ENCODE measurements around the gene IGLL5.
"Not testable (repeated sequence)": the region's sequence is repeated elsewhere in the genome, so short reads cannot be mapped to it uniquely, and the experiment has no call there.

The IGLL5 gene

GRCh38 chr22:22914726-22915669, 27.4 kb downstream of the IGLL5 start:
- DNase-seq (ENCODE audit: low read depth in 3 of 3), result no peak

DNA sequence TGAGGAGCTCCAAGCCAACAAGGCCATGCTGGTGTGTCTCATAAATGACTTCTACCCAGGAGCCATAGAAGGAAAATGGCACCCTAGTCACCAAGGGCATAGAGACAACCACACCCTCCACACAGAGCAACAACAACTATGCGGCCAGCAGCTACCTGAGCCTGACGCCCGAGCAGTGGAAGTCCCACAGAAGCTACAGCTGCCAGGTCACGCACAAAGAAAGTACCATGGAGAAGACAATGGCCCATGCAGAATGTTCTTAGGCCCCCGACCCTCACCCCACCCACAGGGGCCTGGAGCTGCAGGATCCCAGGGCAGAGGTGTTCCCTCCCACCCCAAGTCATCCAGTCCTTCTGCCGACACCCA, 28.0 kb downstream of the IGLL5 start:
- DNase-seq (ENCODE audit: low read depth in 3 of 3), result no peak

DNA sequence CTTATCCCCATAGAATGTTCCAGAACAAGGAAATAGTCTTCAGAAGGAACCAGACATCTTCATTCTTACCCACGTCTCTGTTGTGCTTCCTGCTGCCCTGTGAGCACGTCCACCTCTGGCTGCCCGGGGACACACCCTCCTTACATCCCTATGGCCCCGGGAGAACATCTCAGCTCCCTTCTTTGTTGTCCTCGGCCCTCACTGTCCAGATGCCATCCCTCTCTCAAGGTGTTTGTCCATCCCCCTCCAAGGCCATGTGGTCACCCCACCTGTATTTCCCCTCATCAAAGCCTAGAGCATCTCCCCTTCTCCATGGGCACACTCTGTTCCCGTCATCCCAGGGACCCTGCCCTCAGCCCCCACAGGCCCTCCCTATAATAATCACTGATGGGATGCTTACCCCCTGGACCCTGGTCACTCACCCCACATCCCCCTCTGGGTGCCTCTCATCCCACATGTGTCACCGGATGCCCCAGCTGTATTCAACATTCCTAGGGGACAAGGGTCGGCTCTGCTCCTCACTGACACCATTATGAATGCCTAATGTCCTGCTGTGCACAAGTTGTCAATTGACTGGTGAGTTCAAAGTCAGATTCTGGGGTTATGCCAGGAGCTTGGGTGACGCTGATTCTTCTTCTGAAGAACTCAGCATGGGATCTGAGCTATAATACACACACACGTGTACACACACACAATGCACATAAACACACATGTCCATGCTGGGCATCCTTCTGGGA, 28.8 kb downstream of the IGLL5 start:
- no peak for DNase-seq (ENCODE audit: low read depth in 3 of 3)

DNA sequence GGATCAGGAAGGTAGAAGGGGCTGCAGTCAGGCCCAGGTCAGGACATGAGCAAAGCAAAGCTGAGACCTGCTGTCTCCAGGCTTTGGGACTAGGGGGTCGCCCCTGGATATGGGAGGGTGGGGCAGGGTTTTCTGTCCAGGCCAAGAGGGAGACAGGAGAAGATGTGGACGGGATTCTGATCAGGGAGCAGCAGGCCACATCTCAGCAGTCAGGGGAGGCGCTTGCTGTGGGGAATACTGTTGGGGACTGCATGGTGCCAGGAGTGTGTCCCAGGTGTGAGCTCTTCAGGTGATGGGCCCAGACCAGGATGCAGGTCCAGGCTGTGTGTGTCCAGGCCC, 29.3 kb downstream of the IGLL5 start:
- no peak for DNase-seq (ENCODE audit: low read depth in 3 of 3)

DNA sequence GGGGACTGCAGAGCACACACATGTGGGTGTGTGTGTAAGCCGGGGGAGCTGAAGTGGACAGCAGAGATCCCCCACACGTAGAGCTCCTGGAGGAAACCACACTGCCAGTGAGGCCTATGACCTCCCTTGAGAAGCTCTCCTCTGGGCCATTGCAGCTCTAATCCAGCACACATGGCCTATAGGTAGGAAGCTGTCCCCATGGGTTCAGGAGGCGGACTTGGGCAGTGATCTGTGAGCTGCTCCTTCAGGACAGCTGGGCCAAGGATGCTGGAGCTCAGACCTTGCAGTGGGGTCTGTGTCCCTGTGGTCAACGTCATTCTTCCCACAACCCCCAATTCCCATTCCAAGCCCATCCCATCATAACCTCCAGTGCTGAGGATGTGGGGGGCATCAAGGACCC, 29.8 kb downstream of the IGLL5 start:
- DNase-seq (ENCODE audit: low read depth in 3 of 3), result no peak

DNA sequence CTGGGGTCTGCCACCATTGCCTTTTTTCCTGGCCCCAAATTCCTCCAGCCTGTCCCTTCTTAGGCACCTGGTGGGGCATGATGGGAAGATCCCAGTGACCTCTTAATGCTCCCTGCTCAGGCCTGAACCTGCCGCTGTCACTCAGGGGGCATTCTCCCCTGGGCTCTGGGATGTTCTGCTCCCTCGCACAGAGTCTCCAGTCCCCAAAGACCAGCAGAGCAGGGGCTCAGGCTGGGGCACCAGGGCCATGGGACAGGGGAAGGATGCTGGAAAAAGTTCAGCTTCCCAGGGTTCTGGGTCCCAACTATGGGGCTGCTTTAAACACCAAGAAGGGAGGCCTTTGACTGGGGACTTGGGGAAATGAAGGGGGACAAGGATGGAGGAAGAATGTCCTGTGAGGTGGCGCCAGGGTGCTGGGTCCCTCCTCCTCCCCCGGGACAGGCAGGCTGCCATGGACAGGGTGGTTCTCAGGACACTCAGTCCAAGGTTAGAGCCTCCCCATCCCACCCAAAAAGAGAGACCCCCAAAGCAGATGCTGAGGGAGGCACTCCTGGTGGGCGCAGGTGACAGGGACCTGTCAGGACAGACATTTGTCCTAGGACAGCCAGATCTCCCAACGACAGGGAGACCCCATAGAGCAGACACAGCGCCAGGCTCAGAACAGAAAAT, 30.8 kb downstream of the IGLL5 start:
- no peak for DNase-seq (ENCODE audit: low read depth in 3 of 3)

GRCh38 chr22:22919041-22919440, 31.4 kb downstream of the IGLL5 start:
- DNase-seq (ENCODE audit: low read depth in 3 of 3), result no peak

DNA sequence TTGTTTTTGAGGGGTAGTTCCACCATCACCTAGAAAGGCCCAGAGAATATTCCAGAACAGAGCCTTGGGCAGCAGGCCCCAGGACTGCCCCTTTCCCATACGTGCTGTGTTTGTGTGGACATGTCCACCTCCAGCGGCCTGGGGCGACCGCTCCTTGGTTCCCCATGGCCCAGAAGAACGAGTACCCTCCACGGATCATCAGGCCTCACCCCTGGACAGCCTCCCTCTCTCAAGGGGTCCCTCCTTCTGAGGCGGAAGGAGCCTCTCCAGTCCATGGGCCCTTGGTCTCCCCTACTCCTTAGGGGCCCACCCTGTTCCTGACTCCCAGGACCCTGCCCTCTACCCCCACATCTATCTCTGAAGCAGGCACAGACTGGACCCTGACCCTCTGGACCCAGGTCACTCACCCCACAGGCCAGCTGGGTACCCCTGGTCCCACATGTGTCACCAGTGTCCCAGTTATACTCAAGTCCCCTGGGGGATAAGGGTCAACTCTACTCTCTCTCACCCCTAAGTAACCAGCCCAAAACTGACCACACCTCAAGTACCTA, 32.6 kb downstream of the IGLL5 start:
- DNase-seq (ENCODE audit: low read depth in 3 of 3), result no peak

- DNase-seq (ENCODE audit: low read depth in 3 of 3), result no peak
Measured at GRCh38 chr22:22920910-22921550, 33.4 kb downstream of the IGLL5 start.

GRCh38 chr22:22921575-22921974, 34.0 kb downstream of the IGLL5 start:
- no peak for DNase-seq (ENCODE audit: low read depth in 3 of 3)

DNA sequence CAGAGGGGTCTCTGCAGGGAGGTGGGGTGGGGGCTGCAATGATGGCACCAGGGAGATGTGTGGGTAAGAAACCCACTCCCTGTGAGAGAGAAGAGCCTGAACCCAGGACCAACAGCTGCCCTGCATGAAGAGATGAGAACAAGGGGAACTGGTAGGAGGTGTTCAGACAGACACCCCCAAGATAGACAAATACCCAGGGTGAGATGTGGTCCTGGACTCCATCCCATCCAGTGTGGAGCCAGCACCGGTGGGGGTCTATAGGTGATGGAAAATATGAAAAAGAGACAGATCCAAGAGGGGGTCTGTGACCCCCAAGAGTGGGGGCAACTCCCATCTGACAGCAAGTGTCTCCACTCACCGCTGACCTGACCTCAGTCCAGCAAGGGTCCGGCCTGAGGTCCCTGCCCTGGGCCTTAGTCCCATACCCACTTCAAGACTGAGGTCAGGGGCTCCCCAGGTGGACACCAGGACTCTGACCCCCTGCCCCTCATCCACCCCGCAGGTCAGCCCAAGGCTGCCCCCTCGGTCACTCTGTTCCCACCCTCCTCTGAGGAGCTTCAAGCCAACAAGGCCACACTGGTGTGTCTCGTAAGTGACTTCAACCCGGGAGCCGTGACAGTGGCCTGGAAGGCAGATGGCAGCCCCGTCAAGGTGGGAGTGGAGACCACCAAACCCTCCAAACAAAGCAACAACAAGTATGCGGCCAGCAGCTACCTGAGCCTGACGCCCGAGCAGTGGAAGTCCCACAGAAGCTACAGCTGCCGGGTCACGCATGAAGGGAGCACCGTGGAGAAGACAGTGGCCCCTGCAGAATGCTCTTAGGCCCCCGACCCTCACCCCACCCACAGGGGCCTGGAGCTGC, 34.7 kb downstream of the IGLL5 start:
- not testable (repeated sequence) for DNase-seq (ENCODE audit: low read depth in 3 of 3)

DNA sequence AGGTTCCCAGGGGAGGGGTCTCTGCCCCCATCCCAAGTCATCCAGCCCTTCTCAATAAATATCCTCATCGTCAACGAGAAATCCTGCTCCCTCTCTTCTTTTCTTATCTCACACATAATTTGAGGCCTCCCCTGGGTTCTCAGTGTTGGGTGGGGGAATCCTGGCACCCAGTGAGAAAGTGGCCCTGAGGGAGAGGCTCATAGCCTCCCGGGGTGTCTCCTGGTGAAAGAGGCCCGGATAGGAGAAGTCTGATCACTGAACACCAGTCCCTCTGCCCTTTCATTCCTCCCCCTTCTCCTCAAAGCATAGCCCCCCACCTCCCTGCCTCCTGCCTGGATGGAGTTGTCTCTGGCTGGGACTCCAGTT, 35.3 kb downstream of the IGLL5 start:
- DNase-seq (ENCODE audit: low read depth in 3 of 3), result no peak

DNA sequence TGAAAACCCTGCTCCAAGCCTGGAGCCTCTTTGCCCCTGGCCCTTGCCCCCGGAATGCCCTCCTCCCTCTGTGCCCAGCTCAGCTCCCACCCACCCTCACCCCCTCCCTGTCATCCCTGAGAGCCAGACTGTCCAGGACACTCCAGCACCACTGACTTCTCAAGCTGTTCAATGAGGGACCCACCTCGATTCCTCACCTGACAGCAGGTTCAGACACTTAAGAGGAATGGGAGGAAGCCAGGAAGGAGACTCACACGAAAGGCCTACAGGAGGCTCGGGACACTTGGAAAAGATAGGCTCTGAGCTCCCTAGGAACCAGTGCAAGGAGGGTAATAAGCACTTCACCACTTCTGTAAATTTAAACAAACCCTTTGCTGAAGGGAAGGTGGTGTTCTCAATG, 35.8 kb downstream of the IGLL5 start:
- no peak for DNase-seq (ENCODE audit: low read depth in 3 of 3)

GRCh38 chr22:22923930-22924329, 36.3 kb downstream of the IGLL5 start:
- DNase-seq (ENCODE audit: low read depth in 3 of 3), result no peak

DNA sequence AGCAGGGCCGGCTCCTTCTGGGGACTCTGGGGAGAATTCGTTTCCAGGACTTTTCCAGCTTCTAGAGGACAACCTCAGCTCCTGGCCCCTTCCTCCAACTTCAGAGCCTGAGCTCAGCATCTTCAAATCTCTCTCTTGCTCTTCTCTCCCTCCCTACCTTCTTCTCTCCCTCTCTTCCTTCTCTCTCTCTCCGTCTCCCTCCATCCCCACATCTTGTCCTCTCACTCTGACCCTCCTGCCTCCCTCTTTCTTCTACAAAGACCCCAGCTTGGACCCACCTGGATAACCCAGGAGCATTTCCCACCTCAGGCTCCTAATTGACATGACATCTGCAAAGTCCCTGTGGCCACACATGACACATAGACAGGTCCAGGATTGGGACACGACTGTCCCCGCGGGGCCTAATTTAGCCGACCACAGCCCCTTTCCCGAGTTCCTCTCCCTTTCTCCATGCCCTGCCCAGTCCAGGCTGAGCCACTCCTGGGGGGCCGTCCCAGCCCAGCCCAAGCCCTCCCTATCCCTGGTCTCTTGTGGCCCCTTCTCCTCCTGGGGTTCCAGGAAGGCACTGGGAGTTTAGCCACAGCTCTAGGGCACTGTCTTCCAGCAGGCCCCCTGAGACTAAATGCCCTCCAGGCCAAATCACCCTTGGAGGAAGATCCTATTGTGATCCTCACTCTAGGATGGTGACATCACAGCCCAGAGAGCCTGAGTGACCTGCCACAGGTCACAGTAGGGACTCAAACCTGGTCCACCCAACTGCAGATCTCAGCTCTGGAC, 36.9 kb downstream of the IGLL5 start:
- DNase-seq (ENCODE audit: low read depth in 3 of 3), result no peak

DNA sequence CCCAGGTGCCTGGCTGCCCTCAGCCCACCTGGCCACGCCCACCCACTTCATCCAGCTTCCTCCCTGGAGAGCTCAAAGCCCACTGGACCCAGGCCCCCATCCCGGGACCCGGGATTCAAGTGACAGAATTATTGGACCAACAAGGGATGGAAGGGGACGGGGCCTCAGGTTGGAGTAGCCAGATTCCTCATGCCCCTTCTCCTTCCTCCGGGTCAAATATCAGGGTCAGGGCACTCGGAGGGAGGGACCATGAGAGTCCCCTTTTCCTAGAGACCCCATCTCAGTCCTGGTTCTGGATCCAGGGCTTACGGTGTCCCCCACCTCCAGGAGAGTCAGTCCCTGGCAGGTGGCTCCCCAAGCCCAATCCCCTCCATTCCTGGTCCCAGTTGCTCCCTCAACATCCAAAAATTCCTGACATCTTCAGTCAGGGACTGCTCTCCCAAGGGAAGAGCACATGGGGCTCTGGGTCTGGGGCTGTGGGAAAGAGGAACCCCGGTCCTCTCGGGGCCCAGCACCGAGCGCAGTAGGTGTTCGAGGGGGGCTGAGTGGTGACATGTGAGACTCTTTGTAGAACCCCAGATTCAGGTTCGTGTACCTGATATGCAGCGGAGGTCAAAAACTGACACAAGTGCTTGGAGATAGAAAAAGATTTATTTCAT, 37.7 kb downstream of the IGLL5 start:
- no peak for DNase-seq (ENCODE audit: low read depth in 3 of 3)

DNA sequence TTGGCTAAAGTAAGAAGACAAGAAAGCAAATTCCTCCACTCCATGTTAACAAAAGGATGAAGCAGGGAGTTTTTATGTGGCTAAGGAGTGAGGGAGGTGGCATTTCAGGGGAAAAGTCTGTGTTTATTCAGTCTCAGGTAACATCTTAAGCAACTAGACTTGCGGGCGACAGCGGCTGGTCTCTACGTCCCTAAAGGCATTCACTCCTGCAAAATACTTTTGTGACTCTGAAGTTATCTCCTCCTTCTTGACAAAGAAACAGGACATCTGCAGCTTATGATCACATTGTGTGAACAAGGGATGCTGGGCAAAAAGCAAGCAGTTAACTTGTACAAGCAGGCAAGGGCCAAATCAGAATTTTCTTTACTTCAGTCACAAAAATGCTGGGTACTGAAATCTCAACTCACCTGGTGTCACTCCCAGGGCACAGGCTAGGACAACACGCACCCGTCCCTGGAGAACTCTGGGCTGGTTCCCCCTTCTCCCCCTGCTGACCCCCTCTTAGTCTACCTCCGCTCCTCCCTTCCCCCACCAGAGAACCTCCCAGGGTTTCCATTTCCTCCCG, 38.3 kb downstream of the IGLL5 start:
- no peak for DNase-seq (ENCODE audit: low read depth in 3 of 3)

DNA sequence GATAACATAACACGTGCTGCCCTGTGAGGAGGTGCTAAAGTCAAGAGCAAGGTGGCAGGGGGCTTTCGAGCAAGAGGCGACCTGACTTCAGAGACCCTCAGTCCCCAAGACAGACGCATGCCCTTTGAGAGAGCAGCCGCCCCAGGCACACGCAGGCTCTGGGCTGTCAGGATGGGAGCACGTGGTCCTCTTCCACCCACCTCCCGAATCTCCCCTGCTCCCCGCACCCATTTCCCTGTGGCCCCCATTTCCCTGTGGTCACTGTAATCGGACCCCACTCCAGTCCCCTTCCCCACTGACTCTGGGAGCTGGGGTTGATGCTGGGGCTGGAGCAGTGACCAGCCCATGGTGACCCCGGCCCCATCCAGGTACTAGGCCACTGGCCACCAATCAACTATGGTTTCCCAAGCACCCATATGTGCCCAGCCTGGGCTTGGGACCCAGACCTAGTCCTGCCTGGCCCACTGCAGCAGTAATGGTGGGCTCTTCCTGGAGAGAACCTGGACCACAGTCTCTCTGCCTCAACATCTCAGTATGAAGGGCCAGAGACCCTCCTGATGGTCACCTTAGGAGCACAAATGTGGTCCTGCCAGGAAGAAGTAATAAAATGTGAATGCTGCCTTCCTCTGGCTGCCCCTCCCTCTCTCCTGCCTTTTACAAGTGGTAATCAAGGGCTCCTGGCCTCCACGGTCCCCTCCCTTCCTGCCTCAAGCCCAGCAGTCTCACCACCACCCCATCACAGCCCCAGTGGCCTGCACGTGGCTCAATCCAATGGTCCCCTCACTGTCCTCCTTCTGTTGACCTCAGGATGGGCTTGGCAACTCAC, 39.0 kb downstream of the IGLL5 start:
- no peak for DNase-seq (ENCODE audit: low read depth in 3 of 3)

All from stimulated activated CD4-positive, alpha-beta T cell treated with anti-CD3 and anti-CD28 coated beads, TNF-alpha, amount 100 ng/mL, for 4 hours (primary cell).